HAP-1 (cell line): ENCODE measurements around the gene TLR3.
A peak's percentile ranks its signal among the peaks of the same experiment; 100 is the strongest.

ENCODE experiments used
- DNase-seq, 2 experiments: peaks; one replicate each; pipeline ENCODE4 v3.0.0-alpha.2; 2016 to 2020; ENCODE audit warnings: low spot score in 2 of 2
- H3K27me3 ChIP-seq: fragments of 250-450 bp; sonication (Bioruptor Pico); 2 replicates; pipeline ENCODE4 v1.5.1; 2020; ENCODE audit warnings: low read depth, mild to moderate bottlenecking, moderate library complexity
- H3K36me3 ChIP-seq: fragments of 250-450 bp; sonication (Bioruptor Pico); replicated peaks from 2 replicates; pipeline ENCODE4 v1.5.1; 2020; ENCODE audit warnings: mild to moderate bottlenecking
- H3K4me1 ChIP-seq: fragments of 250-450 bp; sonication (Bioruptor Pico); 2 replicates; pipeline ENCODE4 v1.5.1; 2020; ENCODE audit warnings: mild to moderate bottlenecking
- H3K4me3 ChIP-seq: fragments of 250-450 bp; sonication (Bioruptor Pico); 2 replicates; pipeline ENCODE4 v1.5.1; 2020; ENCODE audit warnings: mild to moderate bottlenecking, moderate library complexity
- H3K9me3 ChIP-seq: fragments of 250-450 bp; sonication (Bioruptor Pico); 2 replicates; pipeline ENCODE4 v1.5.1; 2020; ENCODE audit warnings: mild to moderate bottlenecking, moderate library complexity
- in situ Hi-C: fragments of 300-500 bp; cut with MboI; formaldehyde crosslinking; loops from 3 replicates; pipeline ENCODE4 v1.14.3; 2020; ENCODE audit warnings: low sequenced_read_pairs, inconsistent platforms, mixed read lengths

The TLR3 gene

DNA sequence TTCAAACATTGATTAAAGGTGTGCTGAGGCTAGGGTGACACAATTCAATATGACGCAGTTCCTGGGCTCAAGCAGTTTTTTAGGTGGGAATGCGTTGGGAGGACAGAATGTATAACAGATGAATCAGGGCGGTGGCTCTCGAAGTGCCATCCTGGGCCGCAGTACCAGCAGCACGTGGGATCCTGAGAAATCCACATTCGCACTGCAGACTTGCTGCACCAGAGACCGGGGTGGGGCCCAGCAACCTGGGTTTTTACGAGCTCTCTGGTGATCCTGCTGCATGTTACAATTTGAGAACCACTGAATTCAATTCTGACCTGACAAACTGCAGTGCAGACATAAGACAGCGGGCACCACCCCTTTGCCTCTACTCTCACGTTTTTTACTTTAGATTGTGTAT is 65.9 kb downstream of the TLR3 start:
- Histone ChIP-seq H3K27me3 (no peaks in the 10 kb centered on the region), H3K4me3 (no peak overlapping the region), H3K4me1 (peaks cover 19% of the 10 kb centered on the region), H3K9me3 (no peaks in the 10 kb centered on the region), H3K36me3 (no peaks in the 10 kb centered on the region)
- in situ Hi-C loops, result no loop called here
- DNase-seq, result no peak

- H3K36me3 ChIP-seq, result no peaks in the 10 kb centered on the region
- peak in 1 of 2 experiments; percentile 31 for DNase-seq
- no peaks in the 10 kb centered on the region for H3K27me3 ChIP-seq
- H3K9me3 ChIP-seq, result no peaks in the 10 kb centered on the region
- in situ Hi-C loops, result no loop called here
- peaks cover 8% of the 10 kb centered on the region for H3K4me1 ChIP-seq
- H3K4me3 ChIP-seq, result no peak overlapping the region
Observed at GRCh38 chr4:186137196-186137794, 68.3 kb downstream of the TLR3 start.
